HG03457 (cell line): Measurements from ENCODE around the gene KARS1.

Experiments used
- ATAC-seq: cut with Tn5 transposase; IDR thresholded peaks from one replicate; pipeline ENCODE4 v1.9.1; 2021; ENCODE audit warnings: moderate number of reproducible peaks; ENCODE audit not compliant: unreplicated experiment

The KARS1 gene

GRCh38 chr16:75647492-75648264 is at the start of gene KARS1, which contains the start of gene TERF2IP:
Gene KARS1, minus strand, starts transcription at chr16:75647665. Its CDS starts 26 bp downstream, at chr16:75647639.
Gene TERF2IP, plus strand, starts transcription at chr16:75647773. Its CDS starts 110 bp downstream, at chr16:75647883.
- peak; percentile 83 for ATAC-seq

GRCh38 chr16:75695708-75696107 is 48.2 kb upstream of the KARS1 start:
- no peak for ATAC-seq

GRCh38 chr16:75687361-75687760 is 39.9 kb upstream of the KARS1 start:
- ATAC-seq: no peak

- no peak for ATAC-seq
These were observed 34.8 kb upstream of the KARS1 start for GRCh38 chr16:75682308-75682707.

- ATAC-seq: no peak
These were observed 31.9 kb upstream of the KARS1 start for GRCh38 chr16:75679366-75679765.

- no peak for ATAC-seq
These were observed 29.4 kb upstream of the KARS1 start, which contains the start of gene CPHXL2 for GRCh38 chr16:75676909-75677308. Gene CPHXL2, minus strand, starts transcription at chr16:75677009. Its CDS starts 10 bp downstream, at chr16:75676999.

- ATAC-seq: no peak
These were observed 20.0 kb upstream of the KARS1 start for GRCh38 chr16:75667503-75667902.

GRCh38 chr16:75660726-75661302 is 13.3 kb upstream of the KARS1 start:
- no peak for ATAC-seq

GRCh38 chr16:75660321-75660720 is 12.9 kb upstream of the KARS1 start:
- no peak for ATAC-seq

GRCh38 chr16:75658175-75658574 is 10.7 kb upstream of the KARS1 start:
- no peak for ATAC-seq

- no peak for ATAC-seq
These were observed 6.5 kb upstream of the KARS1 start for GRCh38 chr16:75653922-75654321.

- ATAC-seq: peak; percentile 20
These were observed 1.0 kb upstream of the KARS1 start for GRCh38 chr16:75648265-75649076.

GRCh38 chr16:75647112-75647491 is 363 bp downstream of the KARS1 start:
- ATAC-seq: no peak

GRCh38 chr16:75644240-75645012 is 3.0 kb downstream of the KARS1 start:
- ATAC-seq: no peak

GRCh38 chr16:75640598-75640997 is 6.9 kb downstream of the KARS1 start:
- ATAC-seq: no peak

- ATAC-seq: no peak
These were observed 12.4 kb downstream of the KARS1 start for GRCh38 chr16:75635036-75635435.

- no peak for ATAC-seq
These were observed 14.6 kb downstream of the KARS1 start for GRCh38 chr16:75632857-75633256.

GRCh38 chr16:75630052-75630451 is 17.4 kb downstream of the KARS1 start:
- ATAC-seq: no peak

- no peak for ATAC-seq
These were observed 18.3 kb downstream of the KARS1 start for GRCh38 chr16:75629132-75629531.

GRCh38 chr16:75628351-75628750 is 19.1 kb downstream of the KARS1 start:
- no peak for ATAC-seq

- ATAC-seq: no peak
These were observed 19.6 kb downstream of the KARS1 start for GRCh38 chr16:75627851-75628250.
